HepG2 (cell line): ENCODE data around the gene MMP25. TPM values are rescaled to one million over a fixed set of nuclear protein-coding genes. Genes with fewer than 3 reads are reported as not detected.

Experiments
- ARNTL ChIP-seq: sonication (generic); formaldehyde crosslinking; IDR thresholded peaks from 2 replicates; pipeline ENCODE4 v1.4.0; 2020; ENCODE audit warnings: mild to moderate bottlenecking, missing genetic modification reagents
- CHD4 ChIP-seq: fragments of 200-600 bp; sonication (generic); IDR thresholded peaks from 2 replicates; pipeline ENCODE4 v1.7.0; 2017; ENCODE audit warnings: mild to moderate bottlenecking, low read length, borderline replicate concordance
- DNMT1 ChIP-seq: sonication (generic); formaldehyde crosslinking; IDR thresholded peaks from 2 replicates; pipeline ENCODE4 v1.5.1; 2020; ENCODE audit warnings: mild to moderate bottlenecking, missing genetic modification reagents
- FOXK1 ChIP-seq: sonication (generic); formaldehyde crosslinking; IDR thresholded peaks from 2 replicates; pipeline ENCODE4 v1.4.0; 2020; ENCODE audit warnings: low read depth, missing genetic modification reagents, borderline replicate concordance
- GATAD1 ChIP-seq: IDR thresholded peaks from 2 replicates; pipeline ENCODE4 v1.6.1; 2016; ENCODE audit warnings: missing genetic modification reagents, missing compliant biosample characterization
- HDAC6 ChIP-seq: fragments of 200-600 bp; sonication (generic); IDR thresholded peaks from 2 replicates; pipeline ENCODE4 v1.7.0; 2017; ENCODE audit warnings: mild to moderate bottlenecking, antibody characterized with exemption, low read length, low read depth
- NFKBIZ ChIP-seq: IDR thresholded peaks from 2 replicates; pipeline ENCODE4 v1.6.1; 2018; ENCODE audit warnings: missing genetic modification reagents, missing compliant biosample characterization
- PHF21A ChIP-seq: sonication (generic); formaldehyde crosslinking; IDR thresholded peaks from 2 replicates; pipeline ENCODE4 v1.5.0; 2020; ENCODE audit warnings: mild to moderate bottlenecking, missing genetic modification reagents
- PHF8 ChIP-seq: sonication (generic); formaldehyde crosslinking; IDR thresholded peaks from 2 replicates; pipeline ENCODE4 v1.5.0; 2020; ENCODE audit warnings: missing genetic modification reagents
- RARA ChIP-seq: IDR thresholded peaks from 2 replicates; pipeline ENCODE4 v1.6.1; 2016; ENCODE audit warnings: missing genetic modification reagents, missing compliant biosample characterization
- SAP130 ChIP-seq: IDR thresholded peaks from 2 replicates; pipeline ENCODE4 v1.6.1; 2016; ENCODE audit warnings: low read depth
- SMAD1 ChIP-seq: sonication (generic); formaldehyde crosslinking; IDR thresholded peaks from 2 replicates; pipeline ENCODE4 v1.4.0; 2020; ENCODE audit warnings: missing genetic modification reagents, low read depth, mild to moderate bottlenecking, borderline replicate concordance
- SSRP1 ChIP-seq: IDR thresholded peaks from 2 replicates; pipeline ENCODE4 v1.6.1; 2016; ENCODE audit warnings: control low read depth
- TBP ChIP-seq: sonication (generic); formaldehyde crosslinking; IDR thresholded peaks from 2 replicates; pipeline ENCODE4 v1.5.0; 2020; ENCODE audit warnings: missing genetic modification reagents
- TFDP2 ChIP-seq: sonication (generic); formaldehyde crosslinking; IDR thresholded peaks from 2 replicates; pipeline ENCODE4 v1.4.0; 2020; ENCODE audit warnings: missing genetic modification reagents
- TMF1 ChIP-seq: sonication (generic); formaldehyde crosslinking; IDR thresholded peaks from 2 replicates; pipeline ENCODE4 v1.8.1; 2022; ENCODE audit warnings: low read depth, missing genetic modification reagents
- ZBTB39 ChIP-seq: sonication (generic); formaldehyde crosslinking; IDR thresholded peaks from 2 replicates; pipeline ENCODE4 v1.5.0; 2020; ENCODE audit warnings: missing genetic modification reagents
- ZC3H4 ChIP-seq: sonication (generic); formaldehyde crosslinking; IDR thresholded peaks from 2 replicates; pipeline ENCODE4 v1.4.0; 2020; ENCODE audit warnings: missing genetic modification reagents, borderline replicate concordance
- ZNF614 ChIP-seq: IDR thresholded peaks from 2 replicates; pipeline ENCODE4 v1.6.1; 2018; ENCODE audit warnings: missing biosample characterization, missing genetic modification reagents, inconsistent platforms, borderline replicate concordance
- ZNF747 ChIP-seq: sonication (generic); formaldehyde crosslinking; IDR thresholded peaks from 2 replicates; pipeline ENCODE4 v1.8.1; 2023; ENCODE audit warnings: missing genetic modification reagents, mild to moderate bottlenecking, borderline replicate concordance
- ZNF83 ChIP-seq: sonication (generic); formaldehyde crosslinking; IDR thresholded peaks from 2 replicates; pipeline ENCODE4 v1.4.0; 2020; ENCODE audit warnings: missing genetic modification reagents, mild to moderate bottlenecking, borderline replicate concordance
- polyA plus RNA-seq, 8 experiments: library from polyadenylated mRNA; depleted of rRNA in 3 of 8; stranded (reverse) in 7 of 8; unstranded in 1 of 8; fragments of >200 nt; fragmentation: Illumina TruSeq in 4 of 8; extraction: Trizol in 4 of 8; gene quantifications; 2 replicates each; pipeline versions ENCODE4 v1.2.1 to v1.2.3, GENCODE V29; 2011 to 2016; ENCODE audit warnings: low read depth in 4 of 8, missing spikeins in 1 of 8, mixed read lengths in 1 of 8; ENCODE audit not compliant: insufficient read depth in 1 of 8
- total RNA-seq, 5 experiments: library from RNA; depleted of rRNA; stranded (reverse); fragments of >200 nt; fragmentation: Illumina TruSeq; extraction: Trizol; gene quantifications; 2 replicates each; pipeline ENCODE4 v1.2.3, GENCODE V29; 2016; ENCODE audit warnings: low read depth in 1 of 5
- TF ChIP-seq, protein P1 (sequence below): sonication (generic); IDR thresholded peaks from 2 replicates; pipeline ENCODE4 v1.6.1; 2016; ENCODE audit warnings: low read depth, borderline replicate concordance

Gene MMP25
- total and polyA plus RNA-seq, 2 of the 13 experiments (the other 11 are each of a cell fraction or from before 2014, with no cell fraction given) = 0.04 to 0.08 TPM

- TF ChIP-seq PHF21A (CRISPR knock-in tag) (peak; percentile 84), ZC3H4 (CRISPR knock-in tag) (no peak), GATAD1 (CRISPR knock-in tag) (peak; percentile 73), SMAD1 (CRISPR knock-in tag) (peak; percentile 75; the same call in 1 of the 2 replicates), ZNF747 (CRISPR knock-in tag) (0 out of 2 replicates have a peak, but pooled peaks have one; percentile 48), TMF1 (CRISPR knock-in tag) (0 out of 2 replicates have a peak, but pooled peaks have one; percentile 33), FOXK1 (CRISPR knock-in tag) (peak; percentile 32; the same call in 1 of the 2 replicates), TFDP2 (0 out of 2 replicates have a peak, but pooled peaks have one; percentile 55), HDAC6 (no peak), ARNTL (CRISPR knock-in tag) (peak; percentile 50; the same call in 1 of the 2 replicates), PHF8 (peak; percentile 53; the same call in 1 of the 2 replicates), SSRP1 (CRISPR knock-in tag) (no peak), RARA (CRISPR knock-in tag) (peak; percentile 44), NFKBIZ (peak; percentile 76; the same call in 1 of the 2 replicates), CHD4 (no peak), ZBTB39 (CRISPR knock-in tag) (peak; percentile 43; the same call in 1 of the 2 replicates), TBP (CRISPR knock-in tag) (no peak), ZNF83 (CRISPR knock-in tag) (peak; percentile 14; the same call in 1 of the 2 replicates), DNMT1 (CRISPR knock-in tag) (0 out of 2 replicates have a peak, but pooled peaks have one; percentile 43), SAP130 (CRISPR knock-in tag) (peak; percentile 94), ZNF614 (peak; percentile 73)
- TF ChIP-seq, protein P1, sequence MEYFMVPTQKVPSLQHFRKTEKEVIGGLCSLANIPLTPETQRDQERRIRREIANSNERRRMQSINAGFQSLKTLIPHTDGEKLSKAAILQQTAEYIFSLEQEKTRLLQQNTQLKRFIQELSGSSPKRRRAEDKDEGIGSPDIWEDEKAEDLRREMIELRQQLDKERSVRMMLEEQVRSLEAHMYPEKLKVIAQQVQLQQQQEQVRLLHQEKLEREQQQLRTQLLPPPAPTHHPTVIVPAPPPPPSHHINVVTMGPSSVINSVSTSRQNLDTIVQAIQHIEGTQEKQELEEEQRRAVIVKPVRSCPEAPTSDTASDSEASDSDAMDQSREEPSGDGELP = peak; percentile 98
These were observed 18.8 kb downstream of the MMP25 start, which contains the start of gene IL32 (continued) for GRCh38 chr16:3065069-3065741.
